ENCODE data around the gene XPC. TPM values are rescaled to one million over a fixed set of nuclear protein-coding genes. Genes with fewer than 3 reads are reported as not detected.

Gene XPC
- total and polyA plus RNA-seq, 4 donors, result 12.7 to 26.7 (median 14.2) TPM

DNA sequence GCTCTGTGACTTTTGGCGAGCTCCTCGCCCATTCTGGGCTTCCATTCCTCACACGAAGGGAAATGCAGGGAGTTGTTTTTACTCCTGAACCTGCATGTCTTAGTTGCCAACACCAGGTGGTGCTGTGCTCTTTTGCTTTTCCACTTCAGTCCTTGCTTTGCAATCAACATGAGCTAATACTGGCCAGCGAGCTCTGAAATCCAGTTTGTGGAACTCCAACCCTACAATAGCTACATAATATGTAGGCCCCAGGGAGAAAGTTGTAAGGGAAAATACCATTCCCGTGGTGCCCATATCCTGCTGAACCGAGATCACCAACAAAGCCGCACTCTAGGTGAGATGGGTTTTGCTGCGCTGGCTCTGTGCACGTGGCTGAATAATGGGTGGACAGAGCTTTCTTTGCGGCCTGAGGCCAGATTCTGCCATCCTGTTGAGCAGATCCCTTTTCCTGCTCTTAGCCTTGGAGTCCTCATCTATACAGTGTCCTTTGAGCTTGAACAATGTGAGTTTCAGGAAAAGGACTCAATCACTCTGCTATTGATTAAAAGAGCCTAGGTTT, 25.2 kb upstream of the XPC start:
- TF ChIP-seq RAD21 (IDR thresholded peaks at IDR 0.05) (peak; percentile 96 to 98), GABPA (IDR thresholded peaks at IDR 0.05 in 1 of 2, conservative IDR thresholded peaks at IDR 0.05 in 1 of 2) (no peak), SP1 (IDR thresholded peaks at IDR 0.05) (peak; percentile 31), FOXA2 (IDR thresholded peaks at IDR 0.05) (no peak), RXRA (IDR thresholded peaks at IDR 0.05) (peak; percentile 14 to 45), HNF4G (IDR thresholded peaks at IDR 0.05) (no peak), REST (IDR thresholded peaks at IDR 0.05) (no peak)
- TF ChIP-seq, protein P1, sequence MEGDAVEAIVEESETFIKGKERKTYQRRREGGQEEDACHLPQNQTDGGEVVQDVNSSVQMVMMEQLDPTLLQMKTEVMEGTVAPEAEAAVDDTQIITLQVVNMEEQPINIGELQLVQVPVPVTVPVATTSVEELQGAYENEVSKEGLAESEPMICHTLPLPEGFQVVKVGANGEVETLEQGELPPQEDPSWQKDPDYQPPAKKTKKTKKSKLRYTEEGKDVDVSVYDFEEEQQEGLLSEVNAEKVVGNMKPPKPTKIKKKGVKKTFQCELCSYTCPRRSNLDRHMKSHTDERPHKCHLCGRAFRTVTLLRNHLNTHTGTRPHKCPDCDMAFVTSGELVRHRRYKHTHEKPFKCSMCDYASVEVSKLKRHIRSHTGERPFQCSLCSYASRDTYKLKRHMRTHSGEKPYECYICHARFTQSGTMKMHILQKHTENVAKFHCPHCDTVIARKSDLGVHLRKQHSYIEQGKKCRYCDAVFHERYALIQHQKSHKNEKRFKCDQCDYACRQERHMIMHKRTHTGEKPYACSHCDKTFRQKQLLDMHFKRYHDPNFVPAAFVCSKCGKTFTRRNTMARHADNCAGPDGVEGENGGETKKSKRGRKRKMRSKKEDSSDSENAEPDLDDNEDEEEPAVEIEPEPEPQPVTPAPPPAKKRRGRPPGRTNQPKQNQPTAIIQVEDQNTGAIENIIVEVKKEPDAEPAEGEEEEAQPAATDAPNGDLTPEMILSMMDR (IDR thresholded peaks at IDR 0.05; ENCODE audit: low read depth, low read length, missing input control), result peak; percentile 94
- 46% methylated on average over 10 of the region's 10 CpGs for WGBS
- Histone ChIP-seq H3K9me3 (ENCODE audit: control insufficient read depth in 4 of 4, low read length in 3 of 4) (no peaks in the 10 kb centered on the region), H3K27ac (ENCODE audit: low read depth in 1 of 2, low read length in 2 of 2) (peak overlapping the region in 1 of 2 donors; percentile 9), H3K4me1 (ENCODE audit: control insufficient read depth in 4 of 4, insufficient read depth in 4 of 4, low read length in 3 of 4) (peaks cover 8 to 42% (median 36%) of the 10 kb centered on the region in 4 donors), H3K4me3 (ENCODE audit: low read depth in 1 of 3, low read length in 3 of 3) (no peak overlapping the region), H3K27me3 (ENCODE audit: control insufficient read depth in 4 of 4, insufficient read depth in 4 of 4, low read length in 3 of 4) (no peaks in the 10 kb centered on the region), H3K36me3 (ENCODE audit: control insufficient read depth in 4 of 4, insufficient read depth in 3 of 4, low read depth in 1 of 4, low read length in 3 of 4) (peaks cover 0 to 7% (median 2%) of the 10 kb centered on the region in 4 donors), H3K9ac (ENCODE audit: low read depth in 1 of 2, low read length in 2 of 2) (no peak overlapping the region)
- DNase-seq (ENCODE audit: low spot score), result peak; percentile 57

GRCh38 chr3:14202874-14203520, 24.6 kb upstream of the XPC start:
- Histone ChIP-seq H3K4me1 (ENCODE audit: control insufficient read depth in 4 of 4, insufficient read depth in 4 of 4, low read length in 3 of 4) (peaks cover 8 to 42% (median 36%) of the 10 kb centered on the region in 4 donors), H3K9ac (ENCODE audit: low read depth in 1 of 2, low read length in 2 of 2) (no peak overlapping the region), H3K9me3 (ENCODE audit: control insufficient read depth in 4 of 4, low read length in 3 of 4) (no peaks in the 10 kb centered on the region), H3K27me3 (ENCODE audit: control insufficient read depth in 4 of 4, insufficient read depth in 4 of 4, low read length in 3 of 4) (no peaks in the 10 kb centered on the region), H3K36me3 (ENCODE audit: control insufficient read depth in 4 of 4, insufficient read depth in 3 of 4, low read depth in 1 of 4, low read length in 3 of 4) (peaks cover 0 to 10% (median 4%) of the 10 kb centered on the region in 4 donors), H3K27ac (ENCODE audit: low read depth in 1 of 2, low read length in 2 of 2) (peak overlapping the region; percentile 20 to 41), H3K4me3 (ENCODE audit: low read depth in 1 of 3, low read length in 3 of 3) (no peak overlapping the region)
- no peak for DNase-seq (ENCODE audit: low spot score)
- 73% methylated on average over 23 of the region's 23 CpGs for WGBS
- TF ChIP-seq FOXA2 (IDR thresholded peaks at IDR 0.05) (no peak), MAX (IDR thresholded peaks at IDR 0.05) (no peak), RXRA (IDR thresholded peaks at IDR 0.05) (no peak), RAD21 (IDR thresholded peaks at IDR 0.05) (no peak), EGR1 (IDR thresholded peaks at IDR 0.05; ENCODE audit: low read depth in 2 of 2) (no peak), ZBTB33 (IDR thresholded peaks at IDR 0.05) (no peak), REST (IDR thresholded peaks at IDR 0.05) (no peak), JUND (IDR thresholded peaks at IDR 0.05) (no peak), HNF4A (conservative IDR thresholded peaks at IDR 0.05) (no peak), NR2F2 (IDR thresholded peaks at IDR 0.05) (no peak), FOXA1 (IDR thresholded peaks at IDR 0.05) (no peak), GABPA (IDR thresholded peaks at IDR 0.05 in 1 of 2, conservative IDR thresholded peaks at IDR 0.05 in 1 of 2) (no peak), SP1 (IDR thresholded peaks at IDR 0.05) (no peak), YY1 (IDR thresholded peaks at IDR 0.05) (no peak)
- TF ChIP-seq, protein P2, sequence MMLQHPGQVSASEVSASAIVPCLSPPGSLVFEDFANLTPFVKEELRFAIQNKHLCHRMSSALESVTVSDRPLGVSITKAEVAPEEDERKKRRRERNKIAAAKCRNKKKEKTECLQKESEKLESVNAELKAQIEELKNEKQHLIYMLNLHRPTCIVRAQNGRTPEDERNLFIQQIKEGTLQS (IDR thresholded peaks at IDR 0.05), result no peak
